Psoas muscle (tissue), 8 donors: Measurements from ENCODE around the gene ELOVL6. TPM values are rescaled to one million over a fixed set of nuclear protein-coding genes. Genes with fewer than 3 reads are reported as not detected.

ENCODE experiments used
- ATAC-seq, 4 donors: fragments of 200-7000 bp; cut with Tn5 transposase; one replicate each; pipeline ENCODE4 v1.9.1; 2020; ENCODE audit warnings: moderate library complexity in 3 of 4, mild to moderate bottlenecking in 2 of 4
- DNase-seq, 2 donors: peaks; one replicate each; pipeline ENCODE4 v3.0.0-alpha.2; 2020
- H3K27ac ChIP-seq: fragments of 200-600 bp; one replicate; pipeline ENCODE4 v1.8.0; 2022
- H3K27me3 ChIP-seq, 3 donors: fragments of 200-600 bp in 1 of 3; one replicate each; pipeline versions ENCODE4 v1.6.1 to v1.8.0; 2013 to 2022; ENCODE audit warnings: low read length in 2 of 3, mild to moderate bottlenecking in 2 of 3, moderate library complexity in 1 of 3; ENCODE audit not compliant: insufficient read depth in 3 of 3
- H3K36me3 ChIP-seq, 2 donors: fragments of 200-600 bp in 1 of 2; one replicate each; pipeline versions ENCODE4 v1.6.1 to v1.8.0; 2013 to 2022; ENCODE audit warnings: low read depth in 1 of 2, mild to moderate bottlenecking in 1 of 2, moderate library complexity in 1 of 2; ENCODE audit not compliant: insufficient read depth in 1 of 2
- H3K4me1 ChIP-seq: fragments of 200-600 bp; one replicate; pipeline ENCODE4 v1.8.0; 2022
- H3K4me3 ChIP-seq: fragments of 200-600 bp; one replicate; pipeline ENCODE4 v1.8.0; 2022; ENCODE audit warnings: mild to moderate bottlenecking
- H3K9me3 ChIP-seq: fragments of 200-600 bp; one replicate; pipeline ENCODE4 v1.8.0; 2022
- CTCF ChIP-seq: fragments of 200-600 bp; IDR thresholded peaks from one replicate; pipeline ENCODE4 v1.8.0; 2022; ENCODE audit warnings: antibody characterized with exemption
- WGBS, 3 donors: extraction: QIAGEN DNeasy Blood & Tissue Kit; methylation state at CpG; one replicate each; pipeline versions ENCODE4 v1.1.6 to v1.1.7; 2013; 5-methylcytosine and 5-hydroxymethylcytosine counted together
- intact Hi-C, 2 donors: fragments of 100-400 bp; cut with DNase I; formaldehyde crosslinking; loops; one replicate each; pipeline versions ENCODE4 v1.11.0 to v1.14.2; 2022
- polyA plus RNA-seq, 3 donors: library from polyadenylated mRNA; stranded (reverse); fragments of 200-250 nt; gene quantifications; one replicate each; pipeline ENCODE4 v1.2.3, GENCODE V29; 2013
- total RNA-seq, 4 donors: library from RNA; stranded (reverse); fragmentation: NEBNext Ultra II Directional in 2 of 4; extraction: Animal tissue kit (Norgen Biotek cat#: 25700) in 2 of 4; gene quantifications; one replicate each; pipeline versions ENCODE4 v1.2.1 to v1.2.4, GENCODE V29; 2021 to 2023
- donor health status: healthy with polysubstance abuse.
- donor health status: DM: no; HTN: no; CAD: no; lungs with moderate emphysema.
- donor health status: Bipolar disorder and iron deficiency.
- donor health status: healthy.
- donor health status: DM: yes; HTN: yes; CAD: no.
- donor health status: DM: no; HTN: no; CAD: no.
- donor health status: DM: no; HTN: no; CAD: no.
- donor health status: DM: yes; HTN: yes; CAD: no.

ELOVL6 gene
- total and polyA plus RNA-seq, 7 donors: 0.35 to 4.5 (median 0.99) TPM

- H3K27ac ChIP-seq: no peak overlapping the region
- H3K9me3 ChIP-seq: no peaks in the 10 kb centered on the region
- no peak overlapping the region for H3K4me3 ChIP-seq
- DNase-seq: no peak
- 64 to 79% (median 78%) methylated on average over 2 of the region's 2 CpGs for WGBS, 3 donors
- no peak for TF ChIP-seq CTCF
- H3K36me3 ChIP-seq: no peaks in the 10 kb centered on the region
- no peaks in the 10 kb centered on the region for H3K27me3 ChIP-seq
- no peaks in the 10 kb centered on the region for H3K4me1 ChIP-seq
- no peak for ATAC-seq
- intact Hi-C loops: no loop called here
Observed at GRCh38 chr4:110061076-110061475, 137.3 kb downstream of the ELOVL6 start.

GRCh38 chr4:110059556-110060191 is 138.7 kb downstream of the ELOVL6 start:
- 85 to 92% (median 85%) methylated on average over 3 of the region's 3 CpGs for WGBS, 3 donors
- DNase-seq (no peak), ATAC-seq (no peak)
- TF ChIP-seq CTCF: no peak
- Histone ChIP-seq H3K27ac (no peak overlapping the region), H3K36me3 (no peaks in the 10 kb centered on the region), H3K27me3 (no peaks in the 10 kb centered on the region), H3K9me3 (no peaks in the 10 kb centered on the region), H3K4me1 (no peaks in the 10 kb centered on the region), H3K4me3 (no peak overlapping the region)
- intact Hi-C loops: no loop called here

GRCh38 chr4:110058677-110059076 is 139.7 kb downstream of the ELOVL6 start:
- ATAC-seq (no peak), DNase-seq (no peak)
- 55 to 97% (median 96%) methylated on average over 1 of the region's 1 CpG for WGBS, 3 donors
- intact Hi-C loops: no loop called here
- Histone ChIP-seq H3K27me3 (no peaks in the 10 kb centered on the region), H3K4me3 (no peak overlapping the region), H3K4me1 (no peaks in the 10 kb centered on the region), H3K27ac (no peak overlapping the region), H3K9me3 (no peaks in the 10 kb centered on the region), H3K36me3 (no peaks in the 10 kb centered on the region)
- no peak for TF ChIP-seq CTCF

GRCh38 chr4:110055158-110055768 is 143.2 kb downstream of the ELOVL6 start:
- Histone ChIP-seq H3K9me3 (no peaks in the 10 kb centered on the region), H3K27ac (no peak overlapping the region), H3K27me3 (no peaks in the 10 kb centered on the region), H3K4me1 (no peaks in the 10 kb centered on the region), H3K4me3 (no peak overlapping the region), H3K36me3 (no peaks in the 10 kb centered on the region)
- no peak for TF ChIP-seq CTCF
- ATAC-seq (no peak), DNase-seq (no peak)
- intact Hi-C loops: no loop called here
- 27 to 56% (median 30%) methylated on average over 3 of the region's 3 CpGs for WGBS, 3 donors
